Measurements from ENCODE around the gene SIPA1. TPM values are rescaled to one million over a fixed set of nuclear protein-coding genes. Genes with fewer than 3 reads are reported as not detected.

SIPA1 gene
- total RNA-seq, 6 experiments from 2014 or later: 23.0 to 41.3 (median 38.3) TPM

DNA sequence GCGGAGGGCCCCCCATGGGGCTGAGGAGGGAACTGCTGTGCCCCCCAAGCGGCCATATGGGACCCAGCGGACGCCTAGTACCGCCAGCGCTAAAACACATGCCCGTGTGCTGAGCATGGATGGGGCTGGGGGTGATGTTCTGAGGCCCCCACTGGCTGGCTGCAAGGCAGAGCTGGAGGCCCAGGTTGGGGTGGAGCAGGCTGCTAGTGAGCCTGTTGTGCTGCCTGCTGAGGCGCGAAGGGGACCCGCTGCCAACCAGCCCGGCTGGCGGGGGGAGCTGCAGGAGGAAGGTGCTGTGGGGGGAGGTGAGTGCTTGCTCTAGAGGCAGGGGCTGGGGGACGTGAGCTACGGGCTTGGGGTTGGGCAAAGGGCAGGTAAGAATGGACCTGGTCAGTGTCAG, 19.1 kb upstream of the SIPA1 start:
- TF ChIP-seq CTCF (IDR thresholded peaks at IDR 0.05): no peak
- H3K4me3 Mint-ChIP-seq: no peak overlapping the region
- peaks cover 1% of the 10 kb centered on the region for H3K27me3 Mint-ChIP-seq (ENCODE audit: insufficient read depth)
- no peak for DNase-seq
- H3K9me3 Mint-ChIP-seq: no peaks in the 10 kb centered on the region
- peaks cover 10% of the 10 kb centered on the region for H3K36me3 Mint-ChIP-seq (ENCODE audit: low read depth)
- H3K4me1 Mint-ChIP-seq (ENCODE audit: low read depth): peaks cover 10% of the 10 kb centered on the region
- H3K27ac Mint-ChIP-seq: no peak overlapping the region

- no peak for TF ChIP-seq CTCF (IDR thresholded peaks at IDR 0.05)
- H3K4me1 Mint-ChIP-seq (ENCODE audit: low read depth): peaks cover 10% of the 10 kb centered on the region
- H3K4me3 Mint-ChIP-seq: no peak overlapping the region
- H3K27ac Mint-ChIP-seq: no peak overlapping the region
- no peak for DNase-seq
- H3K9me3 Mint-ChIP-seq: no peaks in the 10 kb centered on the region
- peaks cover 13% of the 10 kb centered on the region for H3K36me3 Mint-ChIP-seq (ENCODE audit: low read depth)
- H3K27me3 Mint-ChIP-seq (ENCODE audit: insufficient read depth): peaks cover 1% of the 10 kb centered on the region
Observed at GRCh38 chr11:65619281-65619928, 18.5 kb upstream of the SIPA1 start.

GRCh38 chr11:65620666-65621065, 17.2 kb upstream of the SIPA1 start:
- TF ChIP-seq CTCF (IDR thresholded peaks at IDR 0.05): no peak
- no peak for DNase-seq
- peaks cover 10% of the 10 kb centered on the region for H3K4me1 Mint-ChIP-seq (ENCODE audit: low read depth)
- no peak overlapping the region for H3K4me3 Mint-ChIP-seq
- H3K27me3 Mint-ChIP-seq (ENCODE audit: insufficient read depth): peaks cover 1% of the 10 kb centered on the region
- H3K27ac Mint-ChIP-seq: no peak overlapping the region
- peaks cover 14% of the 10 kb centered on the region for H3K36me3 Mint-ChIP-seq (ENCODE audit: low read depth)
- no peaks in the 10 kb centered on the region for H3K9me3 Mint-ChIP-seq

GRCh38 chr11:65621460-65621859, 16.4 kb upstream of the SIPA1 start:
- Mint-ChIP-seq H3K4me3 (no peak overlapping the region), H3K36me3 (ENCODE audit: low read depth) (peaks cover 11% of the 10 kb centered on the region)

DNA sequence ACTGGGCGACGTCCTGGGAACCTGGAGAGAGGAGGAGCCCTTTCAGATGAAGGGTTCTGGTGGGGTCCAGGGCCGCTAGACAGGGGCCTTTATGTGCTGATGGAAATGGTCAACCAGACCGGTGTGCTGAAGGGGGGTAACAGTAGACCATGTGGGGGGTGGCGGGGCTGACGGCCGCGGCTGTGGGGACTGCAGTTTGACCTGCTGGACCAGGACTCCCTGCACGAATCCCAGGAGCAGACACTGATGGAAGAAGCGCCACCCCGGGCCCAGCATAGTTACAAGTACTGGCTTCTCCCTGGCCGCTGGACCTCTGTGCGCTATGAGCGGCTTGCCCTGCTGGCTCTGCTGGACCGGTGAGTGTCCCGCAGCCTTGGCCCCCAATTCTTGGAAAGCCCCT, 15.9 kb upstream of the SIPA1 start:
- Mint-ChIP-seq H3K4me3 (no peak overlapping the region), H3K4me1 (ENCODE audit: low read depth) (peaks cover 2% of the 10 kb centered on the region), H3K27me3 (ENCODE audit: insufficient read depth) (peaks cover 1% of the 10 kb centered on the region; the same call in 1 of the 2 replicates), H3K27ac (no peak overlapping the region), H3K9me3 (no peaks in the 10 kb centered on the region), H3K36me3 (ENCODE audit: low read depth) (peaks cover 5% of the 10 kb centered on the region; the same call in 1 of the 2 replicates)
- no peak for TF ChIP-seq CTCF (IDR thresholded peaks at IDR 0.05)
- DNase-seq: no peak

More at GRCh38 chr11:65621460-65621859, 16.4 kb upstream of the SIPA1 start:
- Mint-ChIP-seq H3K27me3 (ENCODE audit: insufficient read depth) (peaks cover 1% of the 10 kb centered on the region), H3K27ac (no peak overlapping the region), H3K9me3 (no peaks in the 10 kb centered on the region), H3K4me1 (ENCODE audit: low read depth) (peaks cover 8% of the 10 kb centered on the region)
- no peak for DNase-seq
- TF ChIP-seq CTCF (IDR thresholded peaks at IDR 0.05): no peak
